NCI-H1092 (cell line): ENCODE results near the gene NEK5.
"Not testable (repeated sequence)": the region's sequence is repeated elsewhere in the genome, so short reads cannot be mapped to it uniquely, and the experiment has no call there.

ENCODE experiments used
- DNase-seq: peaks from one replicate; lab custom pipeline; 2025; lab: John Stamatoyannopoulos, UW

Gene NEK5

DNA sequence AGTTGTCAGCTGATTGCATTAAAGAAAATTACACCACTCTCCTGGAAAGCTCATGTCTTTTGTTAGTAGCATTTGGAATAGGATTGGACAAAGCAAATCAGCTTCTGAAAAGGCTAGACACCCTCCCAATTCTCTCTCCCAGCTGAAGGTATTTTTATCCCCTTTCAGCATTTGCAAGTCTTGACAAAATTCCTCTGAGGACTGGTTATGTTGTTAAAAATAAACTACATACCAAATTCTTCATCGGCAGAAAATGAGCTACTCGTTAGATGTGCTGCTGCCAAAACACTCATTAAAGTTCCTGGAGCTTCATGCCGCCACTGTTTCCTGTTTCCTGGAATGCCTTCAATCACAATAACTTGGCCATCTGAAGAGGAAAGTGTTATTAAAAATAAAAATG lies 67.3 kb downstream of the NEK5 start:
- DNase-seq, result no peak

DNA sequence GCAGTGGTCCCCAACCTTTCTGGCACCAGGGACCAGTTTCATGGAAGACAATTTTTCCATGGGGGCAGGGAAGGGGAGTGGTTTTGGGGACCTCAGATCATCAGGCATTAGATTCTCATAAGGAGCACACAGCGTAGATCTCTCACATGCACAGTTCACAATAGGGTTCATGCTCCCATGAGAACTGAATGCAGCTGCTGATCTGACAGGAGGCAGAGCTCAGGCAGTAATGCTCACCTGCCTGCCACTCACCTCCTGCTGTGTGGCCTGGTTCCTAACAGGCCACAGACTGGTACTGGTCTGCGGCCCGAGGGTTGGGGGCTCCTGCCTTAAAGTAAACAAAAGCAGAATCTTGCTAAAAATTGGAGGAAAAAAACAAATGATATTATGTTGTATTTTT lies 67.8 kb downstream of the NEK5 start:
- not testable (repeated sequence) for DNase-seq

- no peak for DNase-seq
These were observed 75.4 kb downstream of the NEK5 start for GRCh38 chr13:52053460-52053859.

GRCh38 chr13:52051400-52051799 lies 77.5 kb downstream of the NEK5 start:
- DNase-seq, result no peak

DNA sequence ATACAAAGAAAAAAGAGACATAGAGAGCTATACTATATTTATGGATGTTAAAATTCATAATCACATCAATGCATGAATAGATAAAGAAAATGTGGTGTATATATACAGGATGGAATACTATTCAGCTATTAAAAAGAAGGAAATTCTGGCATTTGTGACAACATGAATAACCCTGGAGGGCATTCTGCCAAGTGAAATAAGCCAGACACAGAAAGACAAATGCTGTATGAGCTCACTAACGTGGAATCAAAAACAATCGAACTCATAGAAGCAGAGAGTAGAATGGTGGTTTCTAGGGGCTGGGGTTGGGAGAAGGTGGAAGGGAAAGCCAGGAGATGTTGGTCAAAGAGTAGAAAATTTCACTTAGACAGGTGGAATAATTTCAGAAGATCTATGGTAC lies 80.4 kb downstream of the NEK5 start:
- no peak for DNase-seq

DNA sequence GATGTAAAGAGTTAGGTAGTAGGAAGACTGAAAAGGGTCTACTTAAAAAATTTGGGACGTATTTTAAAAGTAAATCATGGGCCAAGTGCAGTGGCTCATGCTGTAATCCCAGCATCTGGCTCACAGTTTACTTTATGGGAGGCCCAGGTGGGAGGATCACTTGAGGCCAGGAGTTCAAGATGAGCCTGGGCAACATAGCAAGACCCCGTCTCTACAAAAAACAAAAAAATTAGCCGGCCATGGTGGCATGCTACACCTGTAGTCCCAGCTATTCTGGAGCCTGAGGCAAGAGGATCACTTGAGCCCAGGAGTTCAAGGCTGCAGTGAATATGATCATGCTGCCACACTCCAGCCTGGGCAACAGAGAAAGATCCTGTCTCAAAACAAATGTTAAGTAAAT lies 81.4 kb downstream of the NEK5 start:
- no peak for DNase-seq

GRCh38 chr13:52043675-52044074 lies 85.2 kb downstream of the NEK5 start:
- DNase-seq, result no peak

GRCh38 chr13:52036037-52036436 lies 92.8 kb downstream of the NEK5 start:
- DNase-seq, result no peak

- DNase-seq, result no peak
These were observed 94.2 kb downstream of the NEK5 start for GRCh38 chr13:52034616-52035226.

DNA sequence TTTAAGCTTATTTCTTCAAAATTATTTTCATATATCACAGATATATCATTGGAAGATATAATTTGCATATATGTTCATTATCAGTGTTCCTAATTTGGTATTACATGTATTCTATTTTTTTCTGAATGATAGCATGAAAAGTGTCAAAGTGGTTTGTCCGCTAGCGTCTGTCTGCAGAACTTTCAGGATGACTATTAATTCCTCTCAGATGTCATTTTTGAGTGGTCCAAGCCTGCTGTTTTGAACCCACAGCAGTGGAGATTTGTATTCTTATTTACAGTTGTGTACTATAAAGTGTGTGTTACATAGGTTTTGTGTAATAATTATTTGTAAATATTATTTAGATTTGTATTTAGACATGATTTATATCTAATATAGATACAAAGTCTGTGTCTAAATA lies 95.8 kb downstream of the NEK5 start:
- DNase-seq, result no peak

GRCh38 chr13:52030401-52030800 lies 98.5 kb downstream of the NEK5 start:
- DNase-seq, result not testable (repeated sequence)

DNA sequence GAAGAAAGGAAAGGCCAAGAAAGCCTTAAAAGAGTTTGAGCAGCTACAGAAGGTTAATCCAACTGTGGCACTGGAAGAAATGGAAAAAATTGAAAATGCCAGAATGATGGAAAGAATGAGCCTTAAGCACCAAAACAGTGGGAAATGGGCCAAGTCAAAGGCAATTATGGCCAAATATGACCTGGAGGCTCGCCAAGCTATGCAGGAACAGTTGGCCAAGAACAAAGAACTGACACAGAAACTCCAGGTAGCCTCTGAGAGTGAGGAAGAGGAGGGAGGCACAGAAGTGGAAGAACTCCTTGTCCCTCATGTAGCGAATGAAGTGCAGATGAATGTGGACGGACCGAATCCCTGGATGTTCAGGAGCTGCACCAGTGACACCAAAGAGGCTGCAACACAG lies 99.3 kb downstream of the NEK5 start:
- DNase-seq, result no peak

- no peak for DNase-seq
These were observed 101.0 kb downstream of the NEK5 start for GRCh38 chr13:52027832-52028231.

- no peak for DNase-seq
These were observed 102.6 kb downstream of the NEK5 start for GRCh38 chr13:52026246-52026626.

GRCh38 chr13:52025475-52026245 lies 103.2 kb downstream of the NEK5 start:
- DNase-seq, result no peak

DNA sequence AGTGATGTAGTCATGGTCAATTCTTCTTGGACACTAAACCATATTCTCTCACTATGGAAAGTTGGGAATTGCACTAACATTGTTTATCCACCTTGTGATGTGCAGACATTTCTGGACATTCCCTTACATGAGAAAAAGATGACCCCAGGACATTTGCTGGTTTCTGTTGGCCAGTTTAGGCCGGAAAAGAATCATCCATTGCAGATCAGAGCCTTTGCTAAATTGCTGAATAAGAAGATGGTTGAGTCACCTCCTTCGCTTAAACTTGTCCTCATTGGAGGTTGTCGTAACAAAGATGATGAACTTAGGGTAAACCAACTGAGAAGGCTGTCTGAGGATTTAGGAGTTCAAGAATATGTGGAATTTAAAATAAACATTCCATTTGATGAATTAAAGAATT lies 104.4 kb downstream of the NEK5 start, which contains the start of gene UTP14C:
TSS of gene UTP14C (plus strand) at position 211 of the 400 bp plus-strand sequence. CDS start 4,114 bp downstream, outside the sequence.
- no peak for DNase-seq

DNA sequence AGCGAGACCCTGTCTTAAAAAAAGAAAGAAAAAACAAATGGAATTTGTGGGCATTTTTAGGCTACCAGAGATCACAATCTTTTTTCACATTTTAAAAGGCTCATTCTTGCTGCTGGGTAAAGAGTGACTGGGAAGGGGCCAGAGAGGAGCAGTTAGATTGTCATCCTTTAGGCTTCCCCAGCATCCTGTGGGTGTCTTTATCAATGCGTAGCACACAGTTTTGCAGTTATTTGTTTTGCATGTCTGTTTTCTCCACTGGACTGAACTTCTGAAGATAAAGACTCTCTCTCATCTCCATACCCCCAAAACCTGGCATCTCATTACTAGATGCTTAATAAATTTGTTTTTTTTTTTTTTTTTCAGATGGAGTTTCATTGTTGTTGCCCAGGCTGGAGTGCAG lies 106.5 kb downstream of the NEK5 start:
- no peak for DNase-seq

- no peak for DNase-seq
These were observed 108.7 kb downstream of the NEK5 start for GRCh38 chr13:52020191-52020590.

DNA sequence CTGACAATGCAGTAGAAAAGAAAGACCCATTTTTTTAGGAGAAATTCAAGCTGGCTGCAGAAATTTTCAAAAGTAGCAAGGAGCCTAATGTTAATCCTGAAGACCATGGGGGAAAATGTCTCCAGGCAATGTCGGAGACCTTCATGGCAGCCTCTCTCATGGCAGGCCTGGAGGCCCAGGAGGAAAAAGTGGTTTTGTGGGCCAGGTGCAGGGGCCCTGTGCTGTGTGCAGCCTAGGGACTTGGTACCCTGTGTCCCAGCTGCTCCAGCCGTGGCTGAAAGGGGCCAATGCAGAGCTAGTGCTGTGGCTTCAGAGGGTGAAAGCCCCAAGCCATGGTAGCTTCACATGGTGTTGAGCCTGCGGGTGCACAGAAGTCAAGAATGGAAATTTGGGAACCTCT lies 112.6 kb downstream of the NEK5 start:
- DNase-seq, result no peak

DNA sequence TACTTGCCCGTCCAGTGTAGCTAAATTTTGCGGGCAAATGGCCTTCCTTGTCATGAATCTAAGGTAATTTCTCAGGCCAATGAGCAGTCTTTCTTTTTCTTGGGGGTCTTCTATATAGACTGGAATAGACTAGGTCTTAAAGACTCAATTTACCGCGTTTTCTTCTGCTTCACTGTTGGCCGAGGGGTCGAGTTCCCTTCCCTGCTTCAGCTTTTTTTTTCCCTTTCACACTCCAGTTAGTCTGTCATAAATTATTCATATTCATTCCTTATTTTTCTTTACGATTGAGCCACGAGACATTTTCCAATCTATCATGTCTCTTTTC lies 116.4 kb downstream of the NEK5 start:
- no peak for DNase-seq

DNA sequence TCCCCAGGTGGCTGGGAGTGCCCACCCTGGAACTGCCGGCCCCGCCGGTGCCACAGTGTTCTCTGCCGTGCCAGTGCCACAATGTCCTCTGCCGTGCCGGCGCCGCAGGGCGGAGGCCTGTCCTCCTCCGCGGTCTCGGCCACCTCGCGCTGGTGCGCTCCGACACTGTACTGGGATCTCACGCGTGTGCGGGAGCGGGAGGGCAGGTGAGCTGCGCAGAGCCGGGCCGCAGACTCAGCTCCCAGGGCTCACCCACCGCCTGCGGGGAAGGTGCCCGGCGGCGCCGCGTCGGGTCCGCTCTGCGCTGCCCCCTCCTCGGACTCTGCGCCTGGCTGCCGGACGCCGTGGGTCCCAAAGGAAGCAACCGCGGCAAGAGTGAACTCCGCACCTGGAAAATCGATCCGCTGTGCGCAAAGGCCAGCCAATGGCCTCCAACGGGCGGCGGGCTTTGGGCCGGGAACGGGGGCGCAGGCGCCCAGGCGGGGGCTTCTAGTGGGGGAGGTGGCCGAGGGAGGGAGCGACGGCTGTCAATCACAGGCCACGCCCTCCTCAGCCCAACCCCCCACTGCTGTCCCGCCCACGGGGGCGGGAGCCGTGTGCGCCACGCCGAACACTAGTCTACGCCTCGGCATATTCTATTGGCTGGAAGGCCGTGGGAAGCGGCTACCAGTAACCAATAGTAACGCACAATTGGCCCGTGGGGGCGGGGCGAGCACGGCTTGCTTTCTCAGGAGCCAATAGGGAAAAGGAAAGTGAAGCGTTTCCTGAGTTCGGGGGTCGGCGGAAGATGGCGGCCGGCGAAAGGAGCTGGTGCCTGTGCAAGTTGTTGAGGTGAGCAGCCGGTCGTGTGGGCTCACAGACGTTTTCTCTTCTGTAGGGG lies 117.0 kb downstream of the NEK5 start, which contains the start of gene ALG11:
TSS of gene ALG11 (plus strand) at position 767 of the 880 bp plus-strand sequence. CDS start at position 788, 21 bp downstream.
- DNase-seq, result peak; percentile 97

GRCh38 chr13:52010890-52011631 lies 117.8 kb downstream of the NEK5 start, which contains the start of gene ATP7B:
Gene ATP7B (minus strand): TSS chr13:52011450. CDS start chr13:52011337, 113 bp downstream.
- no peak for DNase-seq
